Suppressor macrophage treated with lipopolysaccharide for 4 hours (primary cell): Measurements from ENCODE around the gene TMEM121.
"Not testable (repeated sequence)": the region's sequence is repeated elsewhere in the genome, so short reads cannot be mapped to it uniquely, and the experiment has no call there.

ENCODE experiments used
- DNase-seq: peaks from one replicate; pipeline ENCODE4 v3.0.0-alpha.2; 2020

TMEM121 gene

DNA sequence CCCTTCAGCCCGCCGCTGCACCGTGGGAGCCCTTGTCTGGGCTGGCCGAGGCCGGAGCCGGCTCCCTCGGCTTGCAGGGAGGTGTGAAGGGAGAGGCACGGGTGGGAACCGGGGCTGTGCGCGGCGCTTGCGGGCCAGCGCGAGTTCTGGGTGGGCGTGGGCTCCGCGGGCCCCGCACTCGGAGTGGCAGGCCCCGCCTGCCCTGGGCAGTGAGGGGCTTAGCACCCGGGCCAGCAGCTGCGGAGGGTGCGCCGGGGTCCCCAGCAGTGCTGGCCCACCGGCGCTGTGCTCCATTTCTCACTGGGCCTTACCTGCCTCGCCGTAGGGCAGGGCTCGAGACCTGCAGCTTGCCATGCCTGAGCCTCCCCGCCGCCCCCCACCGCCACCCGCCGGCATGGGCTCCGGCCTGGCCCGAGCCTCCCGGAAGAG lies 21.4 kb downstream of the TMEM121 start:
- DNase-seq, result no peak

GRCh38 chr14:105549481-105549880 lies 23.1 kb downstream of the TMEM121 start:
- DNase-seq, result no peak

GRCh38 chr14:105554022-105554421 lies 27.6 kb downstream of the TMEM121 start:
- no peak for DNase-seq

DNA sequence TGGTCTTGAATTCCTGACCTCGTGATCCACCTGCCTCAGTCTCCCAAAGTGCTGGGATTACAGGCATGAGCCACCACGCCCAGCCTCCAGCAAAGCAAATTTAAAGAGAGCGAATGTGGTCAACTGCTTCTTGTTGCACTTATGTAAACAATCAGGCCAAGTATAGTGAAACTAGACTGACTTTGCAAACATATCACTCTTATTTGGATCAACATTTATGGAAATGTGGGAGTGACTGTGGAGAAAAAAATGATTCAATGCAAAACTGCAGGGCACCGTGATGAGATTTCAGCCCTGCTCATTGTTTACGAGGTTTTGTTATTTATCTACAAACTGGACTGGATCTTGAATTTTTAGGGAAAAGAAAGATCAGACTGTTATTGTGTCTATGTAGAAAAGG lies 28.1 kb downstream of the TMEM121 start:
- DNase-seq, result no peak

GRCh38 chr14:105557671-105558070 lies 31.3 kb downstream of the TMEM121 start:
- not testable (repeated sequence) for DNase-seq

DNA sequence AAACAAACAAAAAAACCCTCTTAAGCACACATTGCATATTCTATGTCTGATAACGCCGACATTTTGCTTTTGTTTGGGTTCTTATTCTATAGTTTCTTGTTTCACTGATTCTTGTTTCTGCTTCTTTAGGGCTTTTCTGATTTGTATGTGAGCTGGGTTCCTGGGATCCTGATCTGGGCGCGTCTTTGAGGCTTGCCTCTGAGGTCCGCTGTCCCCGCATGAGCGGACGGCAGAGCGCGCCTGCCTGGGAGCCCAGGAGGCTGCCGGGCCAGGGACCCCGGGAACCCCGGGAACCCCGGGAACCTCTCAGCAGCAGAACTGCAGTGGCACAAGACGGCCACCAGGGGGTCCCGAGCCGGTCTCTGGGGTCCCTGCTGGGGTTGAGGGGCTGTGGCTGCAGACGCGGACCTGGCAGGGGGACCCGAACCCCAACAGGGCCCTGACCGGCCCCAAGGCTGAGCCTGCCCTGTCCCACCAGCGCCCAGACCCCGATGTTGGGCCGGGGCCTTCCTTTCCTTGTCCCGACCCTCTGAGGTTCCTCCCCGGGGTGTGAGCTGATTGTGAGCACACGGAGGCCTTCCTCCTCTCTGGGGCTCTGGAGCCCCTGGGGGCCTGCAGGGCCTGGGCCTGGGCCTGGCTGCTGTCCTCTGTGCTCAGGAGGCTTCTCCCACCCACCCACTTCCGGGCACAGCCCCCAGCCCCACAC lies 32.2 kb downstream of the TMEM121 start:
- DNase-seq, result not testable (repeated sequence)

- not testable (repeated sequence) for DNase-seq
Observed at GRCh38 chr14:105559384-105560047, 33.1 kb downstream of the TMEM121 start.

- not testable (repeated sequence) for DNase-seq
Observed at GRCh38 chr14:105560048-105560669, 33.8 kb downstream of the TMEM121 start.

- DNase-seq, result not testable (repeated sequence)
Observed at GRCh38 chr14:105561345-105561744, 35.0 kb downstream of the TMEM121 start.

- DNase-seq, result no peak
Observed at GRCh38 chr14:105562713-105563346, 36.4 kb downstream of the TMEM121 start.

DNA sequence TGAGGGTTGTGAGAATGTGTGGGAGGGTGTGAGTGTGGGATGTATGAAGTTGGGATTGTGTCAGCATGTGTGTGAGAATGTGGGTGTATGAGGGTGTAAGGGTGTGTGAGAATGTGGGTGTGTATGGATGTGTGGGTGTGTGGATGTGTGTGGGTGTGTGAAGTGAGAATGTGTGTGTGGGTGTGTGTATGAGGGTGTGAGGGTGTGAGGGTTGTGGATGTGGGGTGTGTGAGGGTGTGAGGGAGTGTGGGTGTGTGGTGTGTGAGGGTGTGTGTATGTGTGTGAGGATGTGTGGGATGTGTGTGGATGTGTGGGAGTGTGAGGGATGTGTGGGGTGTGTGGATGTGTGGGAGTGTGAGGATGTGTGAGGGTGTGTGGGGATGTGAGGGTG lies 37.0 kb downstream of the TMEM121 start:
- no peak for DNase-seq

GRCh38 chr14:105564536-105564935 lies 38.2 kb downstream of the TMEM121 start:
- DNase-seq, result not testable (repeated sequence)

DNA sequence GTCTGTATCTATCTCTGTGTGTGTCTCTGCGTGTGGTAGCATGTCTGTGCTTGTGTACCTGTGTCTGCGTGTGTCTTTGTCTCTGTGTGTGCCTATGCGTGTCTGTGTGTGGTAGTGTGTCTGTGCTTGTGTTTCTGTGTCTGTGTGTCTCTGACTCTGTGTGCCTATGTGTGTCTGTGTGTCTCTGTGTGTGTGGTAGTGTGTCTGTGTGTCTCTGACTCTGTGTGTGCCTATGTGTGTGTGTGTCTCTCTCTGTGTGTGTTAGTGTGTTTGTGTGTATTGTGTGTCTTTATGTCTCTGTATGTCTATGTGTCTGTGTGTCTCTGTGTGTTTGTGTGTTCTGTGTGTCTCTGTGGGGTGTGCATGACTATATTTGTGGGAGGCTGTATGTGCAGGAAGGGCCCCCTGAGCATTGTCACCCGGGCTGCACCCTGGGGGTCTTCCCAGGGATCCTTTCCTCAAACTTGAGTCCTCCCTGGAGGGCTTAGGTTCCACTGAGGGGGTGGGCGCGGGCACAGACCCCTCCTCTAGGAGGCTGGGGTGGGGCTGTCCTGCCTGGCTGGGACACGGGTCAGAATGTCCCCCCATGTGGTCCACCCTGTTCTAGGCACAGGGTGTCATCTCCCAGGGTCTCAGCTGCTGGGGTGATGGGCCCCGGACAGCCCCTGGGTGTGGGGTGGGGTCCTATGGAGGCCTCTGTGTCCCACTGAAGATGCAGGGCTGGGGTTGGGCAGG lies 39.0 kb downstream of the TMEM121 start:
- DNase-seq, result not testable (repeated sequence)

GRCh38 chr14:105566248-105567163 lies 40.1 kb downstream of the TMEM121 start:
- DNase-seq, result not testable (repeated sequence)

- DNase-seq, result not testable (repeated sequence)
Observed at GRCh38 chr14:105567164-105568103, 41.1 kb downstream of the TMEM121 start.

- not testable (repeated sequence) for DNase-seq
Observed at GRCh38 chr14:105568140-105568843, 41.9 kb downstream of the TMEM121 start.

- no peak for DNase-seq
Observed at GRCh38 chr14:105568859-105569766, 42.7 kb downstream of the TMEM121 start.

- no peak for DNase-seq
Observed at GRCh38 chr14:105570482-105570881, 44.1 kb downstream of the TMEM121 start.
